NCI-H1105 treated with DMSO at 0.1 percent for 48 hours (cell line): Measurements from ENCODE around the gene DVL1.
A peak's percentile ranks its signal among the peaks of the same experiment; 100 is the strongest.
"Not testable (repeated sequence)": the region's sequence is repeated elsewhere in the genome, so short reads cannot be mapped to it uniquely, and the experiment has no call there.

ENCODE experiments used
- DNase-seq: peaks from one replicate; lab custom pipeline; 2025; lab: John Stamatoyannopoulos, UW

DVL1 gene

DNA sequence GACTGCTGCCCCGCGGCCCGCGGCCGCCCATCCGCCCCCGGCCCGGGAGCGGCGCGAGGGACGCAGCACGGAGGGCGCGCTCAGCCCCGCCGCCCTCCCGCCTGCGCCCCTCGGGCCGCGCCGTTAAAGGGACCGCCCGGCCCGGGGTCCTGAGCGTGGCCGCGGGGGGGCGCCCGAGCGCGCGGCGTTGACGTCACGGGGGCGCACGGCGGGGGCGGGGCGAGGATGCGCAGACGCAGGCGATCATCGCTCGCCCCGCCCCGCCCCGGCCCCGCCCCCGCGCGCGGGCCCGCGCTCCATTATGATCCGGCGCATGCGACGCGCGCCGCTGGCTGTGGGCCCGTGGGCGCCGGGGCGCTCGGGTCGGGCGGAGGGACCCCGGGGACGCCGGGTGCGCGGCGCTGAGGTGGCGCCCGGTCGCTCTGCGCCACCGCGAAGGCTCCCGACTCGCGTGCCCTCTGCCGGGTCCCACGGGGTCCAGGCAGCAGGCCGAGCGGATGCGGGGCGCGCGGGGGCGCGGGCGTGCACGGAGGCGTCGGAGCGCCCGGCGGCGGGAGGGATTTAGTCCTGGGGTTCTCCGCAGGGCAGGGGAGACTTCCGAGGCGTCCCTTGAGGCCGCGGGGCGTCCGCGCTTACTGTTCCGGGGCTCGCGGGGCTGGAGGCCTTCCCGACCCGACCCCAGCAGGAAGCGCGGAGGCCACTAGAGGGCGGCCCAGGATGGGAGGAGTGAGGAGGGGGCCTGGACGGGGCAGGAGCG is at the start of gene DVL1:
TSS of gene DVL1 (minus strand) at position 163 of the 757 bp plus-strand sequence. CDS start 353 bp downstream, outside the sequence.
- DNase-seq = peak; percentile 57

DNA sequence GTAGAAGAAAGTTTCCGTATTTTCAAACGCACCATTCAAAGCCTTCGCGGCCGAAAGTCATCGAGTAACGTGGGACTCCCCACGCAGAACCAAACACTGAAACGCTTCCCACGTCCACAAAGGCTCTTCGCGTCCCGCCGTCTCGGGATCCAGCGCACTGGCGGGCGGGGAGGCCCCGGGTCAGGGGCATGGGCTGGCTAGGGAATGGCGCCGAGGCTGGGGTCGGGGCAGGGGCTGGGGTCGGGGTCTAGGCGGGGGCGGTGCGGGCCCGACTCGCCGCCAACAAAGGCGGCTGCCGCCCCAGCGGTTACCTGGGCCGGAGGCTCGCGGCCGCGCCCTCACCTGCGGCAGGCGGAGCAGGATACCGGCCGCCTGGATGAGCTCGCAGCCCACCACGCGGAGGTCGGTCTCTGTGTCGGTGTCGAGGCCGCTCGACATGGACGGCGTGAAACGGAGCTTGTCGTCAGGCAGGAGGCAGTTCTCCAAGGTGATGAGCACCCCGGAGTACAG is 49.5 kb upstream of the DVL1 start:
- no peak for DNase-seq

DNA sequence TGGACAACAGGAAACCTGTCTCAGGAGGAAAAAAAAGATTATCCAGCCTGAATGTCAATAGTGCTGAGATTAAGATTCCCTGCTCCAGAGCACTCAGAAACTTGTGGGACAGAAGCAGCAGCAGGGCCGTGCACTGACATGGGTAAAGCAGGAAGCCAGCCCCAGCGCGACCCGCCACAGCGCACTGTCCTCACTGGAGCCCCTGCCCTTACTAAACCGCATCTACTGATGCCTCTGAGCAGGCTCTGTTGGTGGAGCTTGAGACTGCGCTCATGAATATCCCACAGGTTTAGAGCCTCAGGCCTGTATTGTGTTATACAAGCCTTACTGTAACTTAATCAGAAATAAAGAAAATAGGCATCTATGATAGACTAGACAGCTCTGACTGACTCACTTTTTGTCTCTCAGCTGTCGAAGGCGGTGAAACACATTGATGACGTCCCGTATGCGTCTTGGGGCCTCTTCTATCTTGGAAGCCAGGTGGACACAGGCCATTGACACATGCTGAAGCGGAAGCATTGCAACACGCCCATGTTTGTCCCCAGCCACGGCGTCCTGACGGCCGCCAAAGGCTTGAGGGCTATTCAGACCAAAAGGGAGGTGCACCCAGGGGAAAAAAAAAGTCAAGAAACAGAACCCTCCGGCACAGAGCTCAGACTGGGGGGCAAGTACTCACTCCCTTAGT is 48.8 kb upstream of the DVL1 start:
- no peak for DNase-seq

DNA sequence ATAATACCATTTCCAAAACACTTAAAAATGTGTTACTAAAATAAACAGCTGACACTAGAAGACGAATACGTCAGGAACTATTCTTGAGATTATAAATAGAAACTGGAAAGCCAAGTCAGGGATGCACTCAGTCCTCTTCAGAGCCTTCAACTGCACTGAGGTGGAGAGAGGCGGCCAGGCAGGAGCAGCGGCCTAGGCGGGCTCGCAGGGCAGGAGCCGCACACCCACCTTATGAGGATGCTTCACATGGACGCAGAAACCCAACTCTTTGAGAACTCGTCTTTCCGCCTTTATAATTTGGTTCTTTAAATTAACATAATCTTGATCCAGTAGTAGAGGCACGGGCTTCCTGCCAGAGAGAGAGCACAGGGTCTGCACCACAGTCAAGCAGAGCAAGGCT is 45.9 kb upstream of the DVL1 start:
- DNase-seq = no peak

DNA sequence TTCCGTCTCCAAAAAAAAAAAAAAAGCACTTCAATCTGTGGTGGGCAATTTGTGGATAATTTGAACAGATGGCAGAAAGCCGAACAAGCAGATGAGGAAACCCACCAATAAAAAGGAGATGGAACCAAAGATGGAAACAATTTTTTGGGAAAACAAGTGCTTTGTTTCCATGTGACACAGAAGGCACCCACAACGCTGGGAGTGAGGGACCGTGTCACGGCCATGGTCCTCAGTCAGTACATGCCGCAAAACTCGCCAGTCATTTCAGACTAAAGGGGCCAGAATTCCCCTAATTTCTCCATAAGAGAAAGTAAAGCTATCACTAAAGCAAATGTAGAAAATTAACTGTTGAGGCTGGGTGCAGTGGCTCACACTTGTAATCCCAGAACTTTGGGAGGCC is 44.9 kb upstream of the DVL1 start:
- DNase-seq = no peak

DNA sequence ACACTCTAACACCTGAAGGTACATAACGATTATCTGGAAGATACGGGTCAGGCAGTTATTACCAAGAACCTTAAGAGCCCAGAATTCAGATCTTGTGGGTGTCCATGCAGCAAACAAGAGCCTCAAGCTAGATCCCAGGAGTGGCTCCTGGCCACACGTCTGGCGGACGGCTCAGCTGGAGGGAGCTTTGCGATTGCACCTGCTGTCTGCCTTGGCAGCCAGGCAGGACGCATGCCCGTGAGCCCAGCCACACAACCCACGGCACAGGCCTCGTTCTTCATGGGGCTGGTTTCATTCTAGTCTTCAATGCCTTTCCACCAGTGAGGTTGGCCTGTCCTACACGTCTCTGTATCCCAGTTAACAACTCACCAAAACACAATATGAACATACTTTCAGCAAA is 44.2 kb upstream of the DVL1 start:
- no peak for DNase-seq

DNA sequence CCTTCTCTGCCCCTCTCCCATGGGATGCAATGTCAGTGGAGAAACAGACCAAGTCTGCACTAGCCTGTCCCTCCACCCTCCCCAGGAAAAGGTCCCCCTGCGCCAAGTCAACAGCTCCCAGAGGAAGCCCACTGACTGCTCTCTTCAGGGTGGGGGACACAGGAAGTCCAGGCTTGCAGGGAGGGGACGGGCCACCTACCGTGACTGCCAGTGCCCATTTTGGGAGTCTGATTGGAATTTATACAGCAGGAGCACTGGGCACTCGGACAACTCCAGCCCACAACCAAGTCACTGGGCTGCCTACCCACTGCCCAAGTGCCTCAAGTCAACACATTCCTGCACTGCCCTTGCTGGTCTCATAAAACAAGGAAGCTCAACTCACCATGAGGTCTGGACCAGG is 43.8 kb upstream of the DVL1 start:
- no peak for DNase-seq

DNA sequence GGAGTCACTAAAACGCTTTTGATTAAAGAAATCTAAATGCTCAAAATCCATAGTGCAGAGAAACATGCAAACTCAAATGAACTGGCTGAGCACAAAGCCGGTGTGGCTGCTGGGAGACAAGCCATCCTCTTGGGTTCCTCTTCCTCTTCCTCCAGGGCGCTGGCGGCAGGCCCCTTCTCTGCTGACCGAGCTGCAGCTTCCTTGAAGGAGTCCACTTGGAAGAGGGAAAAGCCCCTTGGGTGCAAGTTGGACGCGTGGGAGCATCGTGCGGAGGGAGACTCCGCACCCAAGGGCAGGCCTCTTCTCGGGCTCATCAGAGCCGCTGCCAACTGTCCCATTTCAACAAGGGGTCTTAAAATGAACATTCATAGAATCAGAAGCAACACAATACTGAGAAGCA is 42.0 kb upstream of the DVL1 start:
- no peak for DNase-seq

DNA sequence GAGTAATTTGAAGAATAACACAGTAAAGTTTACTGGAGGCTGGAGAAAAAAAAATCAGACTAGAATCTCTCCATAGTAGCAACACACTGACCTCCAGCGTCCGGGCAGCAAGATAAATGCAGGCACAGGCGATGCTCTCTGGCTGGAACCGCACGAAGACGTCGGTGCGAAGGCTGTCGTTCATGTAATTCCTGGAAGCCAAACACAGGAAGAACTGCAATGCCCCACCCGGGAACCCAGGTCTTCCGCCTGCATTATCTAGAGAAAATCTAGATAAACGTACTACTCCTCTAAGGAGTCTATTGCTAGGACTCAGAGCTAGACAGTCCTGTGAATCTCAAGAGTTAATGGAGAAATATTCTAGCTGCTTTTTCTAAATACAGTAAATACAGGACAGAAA is 41.5 kb upstream of the DVL1 start:
- DNase-seq = no peak

DNA sequence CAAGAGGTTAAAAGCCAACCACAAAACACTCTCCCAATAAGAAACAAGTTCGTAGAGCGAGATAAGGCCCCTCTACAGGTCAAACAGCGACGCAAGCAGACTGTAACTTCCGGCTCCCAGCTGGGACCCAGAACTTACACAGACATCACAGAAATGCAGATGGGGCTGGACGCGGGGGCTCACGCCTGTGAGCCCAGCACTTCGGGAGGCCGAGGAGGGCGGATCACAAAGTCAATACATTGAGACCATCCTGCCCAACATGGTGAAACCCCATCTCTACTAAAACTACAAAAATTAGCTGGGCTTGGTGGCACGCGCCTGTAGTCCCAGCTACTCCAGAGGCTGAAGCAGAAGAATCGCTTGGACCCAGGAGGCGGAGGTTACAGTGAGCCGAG is 38.9 kb upstream of the DVL1 start:
- DNase-seq = no peak

DNA sequence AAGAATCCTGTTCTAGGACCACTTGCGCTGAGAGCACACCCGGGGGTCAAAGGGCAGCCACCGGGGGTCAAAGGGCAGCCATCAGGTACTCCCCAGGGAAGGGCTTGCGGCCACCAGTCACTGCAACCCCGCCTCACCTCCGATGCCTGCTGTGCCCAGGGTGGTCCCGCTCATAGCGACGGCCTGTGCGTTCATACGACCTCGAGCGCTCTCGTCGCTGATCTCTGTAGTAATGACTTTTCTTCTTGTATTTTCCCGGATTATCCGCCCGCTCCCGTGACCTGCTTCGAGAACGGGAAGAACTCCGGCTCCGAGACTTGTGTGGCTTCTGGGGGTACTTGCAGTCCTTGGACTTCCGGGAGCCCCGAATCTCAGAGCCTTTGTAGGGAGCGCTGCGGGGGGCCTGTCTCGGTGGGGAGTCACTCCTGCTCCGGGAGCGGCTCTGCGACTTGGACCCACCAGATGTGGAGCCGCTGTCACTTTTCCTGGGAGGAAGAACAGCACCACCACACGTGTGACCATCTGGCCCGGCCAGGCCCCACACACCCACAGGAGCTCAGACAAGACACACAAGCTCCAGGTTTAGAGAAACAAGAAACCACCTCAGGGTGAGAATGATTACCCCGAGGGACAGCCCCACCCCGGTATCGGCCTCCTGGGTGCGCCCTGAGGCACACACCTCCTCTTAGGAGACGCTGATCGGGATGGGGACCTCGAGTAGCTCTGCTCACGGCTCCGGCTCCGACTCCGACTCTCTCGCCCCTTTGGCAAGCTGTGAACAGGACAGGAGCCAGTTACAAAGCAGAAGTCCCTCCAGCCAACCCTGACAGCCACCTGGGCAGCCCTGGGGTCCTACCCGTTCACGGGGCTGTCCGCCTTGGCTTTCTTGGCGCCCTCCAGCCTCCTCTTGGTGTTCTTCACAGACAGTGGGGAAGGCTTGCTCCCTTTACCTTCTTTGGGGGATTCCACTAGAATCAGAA is 38.2 kb upstream of the DVL1 start:
- no peak for DNase-seq

DNA sequence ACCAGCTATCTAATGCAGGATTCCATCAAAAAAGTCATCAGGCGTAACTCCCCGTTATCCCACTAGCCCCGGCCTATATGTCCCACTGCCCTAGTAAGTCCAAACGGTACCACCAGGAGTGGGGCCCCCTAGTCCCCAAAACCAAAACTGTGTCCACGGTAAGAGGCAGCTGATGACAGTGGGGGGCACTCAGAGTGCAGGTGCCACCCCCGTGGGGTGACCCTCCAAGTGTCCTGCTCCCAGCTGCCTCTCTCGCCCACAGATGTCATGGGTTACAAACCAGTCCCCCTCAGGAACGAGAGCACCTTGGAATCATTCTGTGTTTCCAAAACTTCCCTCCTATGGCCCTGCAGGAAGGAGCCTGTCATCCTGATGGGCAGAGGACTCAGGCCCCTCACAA is 36.7 kb upstream of the DVL1 start:
- no peak for DNase-seq

DNA sequence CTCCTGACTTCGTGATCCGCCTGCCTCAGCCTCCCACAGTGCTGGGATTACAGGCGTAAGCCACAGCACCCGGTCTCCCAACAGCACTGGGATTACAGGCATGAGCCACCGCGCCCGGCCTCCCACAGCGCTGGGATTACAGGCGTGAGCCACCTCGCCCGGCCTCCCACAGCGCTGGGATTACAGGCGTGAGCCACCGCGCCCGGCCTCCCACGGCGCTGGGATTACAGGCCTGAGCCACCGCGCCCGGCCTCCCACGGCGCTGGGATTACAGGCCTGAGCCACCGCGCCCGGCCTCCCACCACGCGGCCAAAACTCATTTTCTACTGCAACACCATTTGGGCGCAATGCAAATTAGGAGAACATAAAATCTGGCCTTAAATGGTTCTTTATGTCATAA is 36.1 kb upstream of the DVL1 start:
- not testable (repeated sequence) for DNase-seq

DNA sequence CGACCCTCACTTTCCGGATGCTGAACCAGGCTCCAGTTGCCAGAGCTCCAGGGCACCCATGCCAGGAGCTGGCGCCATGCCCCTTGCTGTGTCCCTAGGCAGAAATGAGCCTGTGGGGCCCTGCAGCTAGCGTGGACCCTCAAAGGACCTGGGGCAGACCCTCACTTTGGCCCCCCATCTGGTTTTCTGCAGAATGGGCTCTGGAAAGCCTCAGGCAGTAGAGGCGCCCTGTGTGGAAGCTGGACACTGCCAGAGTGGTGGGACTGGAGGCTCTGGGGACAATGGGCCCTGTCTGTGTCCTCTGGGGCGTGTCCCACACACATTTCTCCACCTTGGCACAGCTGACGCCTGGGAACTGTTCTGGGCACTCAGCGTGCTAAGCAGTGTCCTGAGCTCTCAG is 32.1 kb upstream of the DVL1 start:
- no peak for DNase-seq

DNA sequence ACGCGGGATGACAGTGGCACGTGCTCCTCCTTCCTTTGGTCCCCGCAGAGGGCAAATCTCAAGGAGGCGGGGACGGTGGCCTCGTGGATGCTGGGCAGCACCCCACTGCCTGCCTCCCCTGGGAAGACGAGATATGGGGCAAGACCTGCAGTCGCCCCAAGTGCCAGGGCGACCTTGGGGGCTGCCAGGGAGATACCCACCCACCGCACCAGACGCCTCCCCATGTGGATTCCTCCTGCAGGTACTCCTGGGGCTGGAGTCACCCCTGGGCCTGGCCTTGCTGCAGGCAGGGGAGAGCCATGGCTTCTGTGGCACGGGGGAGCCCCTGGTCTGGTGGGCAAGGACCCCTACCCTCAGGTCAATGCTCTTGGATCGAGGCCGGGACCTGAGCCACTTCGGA is 31.6 kb upstream of the DVL1 start:
- no peak for DNase-seq

DNA sequence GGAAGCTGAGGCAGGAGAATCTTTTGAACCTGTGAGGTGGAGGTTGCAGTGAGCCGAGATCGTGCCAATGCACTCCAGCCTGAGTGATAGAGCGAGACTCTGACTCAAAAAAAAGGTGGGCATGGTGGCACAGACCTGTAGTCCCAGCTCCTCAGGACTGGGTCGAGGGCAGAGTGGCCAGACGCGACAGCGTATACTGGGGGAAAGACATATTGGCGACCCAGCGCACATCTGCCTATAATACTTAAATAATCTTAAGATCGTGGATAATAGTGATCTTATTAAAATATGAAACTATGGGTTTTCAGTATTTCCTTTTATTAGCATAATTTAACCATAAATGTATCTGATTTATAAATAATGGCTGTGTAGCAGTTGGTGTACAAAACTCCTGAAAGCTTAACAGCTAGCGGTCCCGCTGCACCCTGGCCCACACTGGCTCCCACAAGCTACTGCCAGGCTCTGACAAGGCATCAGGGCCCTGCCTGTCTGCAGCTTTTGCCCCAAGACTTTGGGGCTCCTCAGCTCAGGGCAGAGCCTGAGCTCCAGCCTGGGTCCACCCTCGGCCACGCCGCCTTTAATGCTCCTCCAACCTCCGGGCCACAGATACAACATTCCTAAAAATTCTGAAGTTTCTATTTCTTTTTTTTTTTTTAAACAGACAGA is 28.5 kb upstream of the DVL1 start:
- no peak for DNase-seq

DNA sequence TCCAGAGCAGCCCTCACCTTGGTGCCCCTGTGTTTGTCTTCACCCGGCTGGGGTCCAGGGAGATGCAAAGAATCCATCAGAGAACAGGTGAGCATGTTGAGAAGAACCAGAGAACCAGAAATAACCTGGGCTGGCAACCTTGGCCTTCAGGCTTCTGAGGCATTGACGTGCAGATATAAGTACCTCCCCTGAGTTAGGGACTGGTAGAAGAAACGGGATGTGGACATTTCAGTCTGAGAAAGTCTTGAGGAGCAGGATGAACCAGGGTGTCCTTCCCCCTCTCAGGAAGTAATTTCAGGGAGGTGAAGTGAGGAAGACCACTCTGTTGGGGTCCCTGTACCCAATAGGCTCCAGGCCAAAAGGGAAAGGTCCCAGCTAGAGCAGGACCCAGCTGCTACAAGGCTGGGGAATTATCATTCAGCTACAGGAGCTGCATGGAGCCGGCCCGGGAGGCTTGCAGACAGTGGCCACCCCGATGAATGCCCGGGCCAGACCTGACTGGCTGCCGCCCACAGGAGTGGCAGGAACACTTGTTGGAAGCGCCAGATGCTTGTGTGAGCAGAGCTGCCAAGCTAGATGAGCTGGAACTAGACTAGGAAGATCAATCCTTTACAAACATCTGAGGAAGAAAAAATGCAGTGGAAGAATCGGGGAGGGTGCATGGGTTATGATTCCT is 27.5 kb upstream of the DVL1 start:
- DNase-seq = no peak

DNA sequence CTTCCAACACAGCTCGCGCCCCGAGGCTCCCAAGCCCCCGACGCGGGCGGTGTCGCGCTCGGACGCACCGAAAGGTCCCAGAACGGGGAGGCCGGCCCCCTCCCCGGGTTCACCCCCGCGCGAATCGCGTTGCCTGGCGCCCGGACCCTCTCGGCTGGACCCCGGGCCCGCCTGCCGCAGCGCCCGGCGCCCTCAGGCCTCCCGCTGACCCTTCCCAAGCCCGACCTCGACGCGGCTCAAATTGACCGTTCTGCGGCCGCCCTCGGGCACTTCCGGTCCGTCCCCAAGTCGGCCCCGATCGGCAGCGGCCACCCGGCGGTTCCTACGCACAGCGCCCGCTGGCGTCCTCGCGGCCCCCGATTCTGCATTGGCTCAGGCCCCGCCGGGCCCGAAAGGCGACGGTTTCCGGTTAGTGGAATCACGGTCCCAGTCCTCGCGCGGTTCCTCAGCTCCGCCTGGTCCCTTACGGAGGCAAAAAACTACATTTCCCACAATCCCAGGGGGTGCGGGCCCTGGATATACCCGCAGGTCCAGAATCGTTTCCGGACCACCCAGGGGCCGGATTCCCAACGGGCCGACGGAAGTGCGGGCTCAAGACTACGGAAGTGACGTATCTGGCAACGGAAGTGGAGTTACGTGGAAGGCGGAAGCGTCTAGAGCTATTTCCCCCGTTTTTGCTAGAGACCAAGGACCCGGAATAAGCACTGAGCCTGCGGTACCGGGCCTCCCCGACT is 25.9 kb upstream of the DVL1 start, which contains the start of gene AURKAIP1:
TSS of gene AURKAIP1 (minus strand) at position 279 of the 734 bp plus-strand sequence. CDS start 451 bp downstream, outside the sequence.
- DNase-seq = peak; percentile 99

DNA sequence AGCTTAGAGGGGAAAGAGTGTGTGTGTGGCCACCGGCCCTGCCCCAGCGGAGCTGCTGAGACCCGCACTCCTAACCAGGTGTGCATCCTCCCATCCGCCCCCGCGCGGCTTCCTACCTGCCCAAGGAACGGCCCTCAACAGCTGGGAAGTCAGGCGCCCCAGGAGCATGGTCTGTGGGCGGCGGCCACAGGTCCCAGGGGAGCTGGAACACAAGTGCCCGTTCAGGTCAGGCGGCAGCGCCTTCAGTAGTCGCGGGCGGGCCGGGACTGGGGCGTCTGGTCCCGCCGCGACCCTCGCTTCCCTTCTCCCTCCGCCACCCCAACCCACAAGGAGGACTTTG is 25.3 kb upstream of the DVL1 start:
- DNase-seq = no peak

DNA sequence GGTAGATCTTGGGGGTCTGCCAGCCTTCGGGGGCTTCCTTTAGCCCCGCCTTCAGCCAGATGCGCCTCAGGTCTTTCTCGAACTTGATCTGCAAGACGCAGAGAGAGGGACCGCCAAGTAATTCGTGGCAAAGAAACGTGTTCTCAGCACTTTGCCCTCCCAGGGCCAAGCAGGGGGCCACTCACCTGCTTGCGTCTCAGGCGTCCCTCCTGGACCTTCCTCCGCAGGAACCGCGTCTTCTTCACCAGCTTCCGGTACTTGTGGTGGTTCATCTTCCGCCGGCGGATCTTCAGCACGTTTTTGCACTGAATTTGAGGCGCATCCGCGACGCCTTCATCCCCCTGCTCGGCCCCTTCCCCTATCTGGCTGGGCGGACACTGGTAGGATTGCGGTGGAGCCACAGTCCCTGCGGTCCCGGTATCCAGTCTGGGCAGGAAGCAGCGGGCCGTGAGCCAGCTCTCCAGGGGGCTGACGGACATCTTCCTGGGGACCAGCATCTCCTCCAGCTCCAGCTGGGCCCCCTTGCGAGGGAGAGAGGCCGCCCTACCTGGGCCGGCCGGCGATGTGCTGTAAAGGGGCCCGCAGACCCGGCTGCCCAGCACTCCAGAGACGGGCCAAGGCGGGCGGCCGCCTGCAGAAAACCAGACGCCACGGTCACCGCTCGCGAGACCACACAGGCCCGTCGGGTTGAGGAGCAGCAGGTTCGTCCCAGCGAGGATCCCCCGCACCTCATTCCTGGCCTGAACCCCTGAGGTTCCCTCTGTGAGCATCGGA is 24.8 kb upstream of the DVL1 start:
- DNase-seq = no peak
